ENCODE data around the gene CNTLN.

The CNTLN gene

DNA sequence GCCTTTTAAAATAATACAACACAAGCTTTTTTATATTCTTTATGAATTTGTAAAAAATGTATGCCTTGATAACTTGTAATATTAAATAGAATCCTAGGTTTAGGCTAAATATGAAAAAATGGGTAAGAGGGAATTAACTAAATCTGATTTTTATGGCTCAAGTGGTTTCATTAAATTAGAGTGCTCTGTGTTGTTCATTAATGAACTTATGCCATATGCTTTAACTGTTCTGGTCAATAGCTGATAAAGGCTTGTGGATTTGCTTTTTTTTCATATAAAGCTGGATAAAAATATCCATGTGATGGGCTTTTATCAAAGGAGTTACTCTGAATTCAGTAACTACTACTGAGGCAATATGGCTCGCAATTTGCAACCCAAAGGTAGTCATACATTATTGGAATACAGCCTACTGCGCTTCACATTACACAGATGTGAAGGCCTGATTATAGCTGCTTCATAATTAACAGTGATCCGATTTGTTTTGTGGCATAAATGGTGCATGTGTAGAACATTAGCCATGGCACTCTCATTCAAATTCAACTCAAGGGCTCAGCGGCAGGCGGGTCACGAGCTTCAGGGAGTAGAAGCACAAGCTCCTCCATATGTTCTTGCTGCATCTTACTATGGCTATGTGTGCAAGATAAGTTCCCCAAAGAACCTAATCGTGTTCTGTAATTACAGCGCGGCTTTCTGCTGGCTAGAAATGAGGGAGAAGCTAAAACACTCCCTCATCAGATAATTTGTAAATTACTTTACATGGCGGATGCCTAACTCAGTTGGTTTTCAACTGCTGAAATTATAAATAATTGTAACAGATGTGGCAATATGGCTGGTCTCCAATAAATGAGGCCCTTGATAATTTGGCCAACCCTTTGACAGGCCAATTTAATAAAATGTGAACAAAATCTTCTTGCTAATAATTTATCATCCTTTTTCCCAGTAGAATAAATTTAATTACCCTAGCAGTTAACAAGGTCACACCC lies 188.3 kb downstream of the CNTLN start:
- H3K27ac ChIP-seq (replicated peaks): no peak overlapping the region
- no peaks in the 10 kb centered on the region for H3K27me3 ChIP-seq (ENCODE audit: insufficient read depth, poor library complexity, severe bottlenecking)
- no peak overlapping the region for H3K4me3 ChIP-seq (replicated peaks; ENCODE audit: insufficient read depth, low read length)
- TF ChIP-seq, protein P1, sequence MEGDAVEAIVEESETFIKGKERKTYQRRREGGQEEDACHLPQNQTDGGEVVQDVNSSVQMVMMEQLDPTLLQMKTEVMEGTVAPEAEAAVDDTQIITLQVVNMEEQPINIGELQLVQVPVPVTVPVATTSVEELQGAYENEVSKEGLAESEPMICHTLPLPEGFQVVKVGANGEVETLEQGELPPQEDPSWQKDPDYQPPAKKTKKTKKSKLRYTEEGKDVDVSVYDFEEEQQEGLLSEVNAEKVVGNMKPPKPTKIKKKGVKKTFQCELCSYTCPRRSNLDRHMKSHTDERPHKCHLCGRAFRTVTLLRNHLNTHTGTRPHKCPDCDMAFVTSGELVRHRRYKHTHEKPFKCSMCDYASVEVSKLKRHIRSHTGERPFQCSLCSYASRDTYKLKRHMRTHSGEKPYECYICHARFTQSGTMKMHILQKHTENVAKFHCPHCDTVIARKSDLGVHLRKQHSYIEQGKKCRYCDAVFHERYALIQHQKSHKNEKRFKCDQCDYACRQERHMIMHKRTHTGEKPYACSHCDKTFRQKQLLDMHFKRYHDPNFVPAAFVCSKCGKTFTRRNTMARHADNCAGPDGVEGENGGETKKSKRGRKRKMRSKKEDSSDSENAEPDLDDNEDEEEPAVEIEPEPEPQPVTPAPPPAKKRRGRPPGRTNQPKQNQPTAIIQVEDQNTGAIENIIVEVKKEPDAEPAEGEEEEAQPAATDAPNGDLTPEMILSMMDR (IDR thresholded peaks at IDR 0.05; ENCODE audit: insufficient read depth, low read length): no peak
- TF ChIP-seq, protein P2, sequence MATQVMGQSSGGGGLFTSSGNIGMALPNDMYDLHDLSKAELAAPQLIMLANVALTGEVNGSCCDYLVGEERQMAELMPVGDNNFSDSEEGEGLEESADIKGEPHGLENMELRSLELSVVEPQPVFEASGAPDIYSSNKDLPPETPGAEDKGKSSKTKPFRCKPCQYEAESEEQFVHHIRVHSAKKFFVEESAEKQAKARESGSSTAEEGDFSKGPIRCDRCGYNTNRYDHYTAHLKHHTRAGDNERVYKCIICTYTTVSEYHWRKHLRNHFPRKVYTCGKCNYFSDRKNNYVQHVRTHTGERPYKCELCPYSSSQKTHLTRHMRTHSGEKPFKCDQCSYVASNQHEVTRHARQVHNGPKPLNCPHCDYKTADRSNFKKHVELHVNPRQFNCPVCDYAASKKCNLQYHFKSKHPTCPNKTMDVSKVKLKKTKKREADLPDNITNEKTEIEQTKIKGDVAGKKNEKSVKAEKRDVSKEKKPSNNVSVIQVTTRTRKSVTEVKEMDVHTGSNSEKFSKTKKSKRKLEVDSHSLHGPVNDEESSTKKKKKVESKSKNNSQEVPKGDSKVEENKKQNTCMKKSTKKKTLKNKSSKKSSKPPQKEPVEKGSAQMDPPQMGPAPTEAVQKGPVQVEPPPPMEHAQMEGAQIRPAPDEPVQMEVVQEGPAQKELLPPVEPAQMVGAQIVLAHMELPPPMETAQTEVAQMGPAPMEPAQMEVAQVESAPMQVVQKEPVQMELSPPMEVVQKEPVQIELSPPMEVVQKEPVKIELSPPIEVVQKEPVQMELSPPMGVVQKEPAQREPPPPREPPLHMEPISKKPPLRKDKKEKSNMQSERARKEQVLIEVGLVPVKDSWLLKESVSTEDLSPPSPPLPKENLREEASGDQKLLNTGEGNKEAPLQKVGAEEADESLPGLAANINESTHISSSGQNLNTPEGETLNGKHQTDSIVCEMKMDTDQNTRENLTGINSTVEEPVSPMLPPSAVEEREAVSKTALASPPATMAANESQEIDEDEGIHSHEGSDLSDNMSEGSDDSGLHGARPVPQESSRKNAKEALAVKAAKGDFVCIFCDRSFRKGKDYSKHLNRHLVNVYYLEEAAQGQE (IDR thresholded peaks at IDR 0.05; ENCODE audit: insufficient replicate concordance, low read depth): no peak
- no peak for TF ChIP-seq GABPA (IDR thresholded peaks at IDR 0.05; ENCODE audit: low read depth)
- TF ChIP-seq SPI1 (IDR thresholded peaks at IDR 0.05; ENCODE audit: borderline replicate concordance, low read depth): no peak
- TF ChIP-seq POLR2AphosphoS5 (IDR thresholded peaks at IDR 0.05; ENCODE audit: low read depth): no peak
- no peak for DNase-seq (ENCODE audit: low read depth in 1 of 2, low spot score in 1 of 2)

DNA sequence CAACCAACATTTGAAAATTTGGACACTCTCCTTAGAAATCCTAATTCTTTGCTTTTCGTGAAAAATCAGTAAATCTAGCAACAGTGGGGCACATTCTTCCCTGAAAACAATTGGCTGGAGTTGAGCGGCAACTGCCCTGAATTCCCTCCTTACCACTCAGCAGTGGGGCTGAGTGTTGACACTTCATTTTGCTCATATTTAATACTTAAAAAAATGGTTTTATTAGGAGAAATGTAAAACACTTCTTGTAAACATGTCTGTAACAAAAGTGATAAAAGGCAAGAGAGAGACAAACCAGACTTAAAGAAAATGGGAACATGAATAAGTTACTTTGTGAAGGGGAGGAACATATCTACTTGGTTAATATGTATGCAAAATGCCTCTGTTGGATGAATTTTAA lies 193.5 kb downstream of the CNTLN start:
- H3K27me3 ChIP-seq (ENCODE audit: insufficient read depth, poor library complexity, severe bottlenecking): no peaks in the 10 kb centered on the region
- DNase-seq (ENCODE audit: low read depth in 1 of 2, low spot score in 1 of 2): no peak
- H3K27ac ChIP-seq (replicated peaks): no peak overlapping the region
- no peak for TF ChIP-seq SPI1 (IDR thresholded peaks at IDR 0.05; ENCODE audit: borderline replicate concordance, low read depth)
- TF ChIP-seq, protein P2 (IDR thresholded peaks at IDR 0.05; ENCODE audit: insufficient replicate concordance, low read depth): no peak
- no peak for TF ChIP-seq GABPA (IDR thresholded peaks at IDR 0.05; ENCODE audit: low read depth)
- no peak for TF ChIP-seq POLR2AphosphoS5 (IDR thresholded peaks at IDR 0.05; ENCODE audit: low read depth)
- TF ChIP-seq, protein P1 (IDR thresholded peaks at IDR 0.05; ENCODE audit: insufficient read depth, low read length): no peak
- H3K4me3 ChIP-seq (replicated peaks; ENCODE audit: insufficient read depth, low read length): no peak overlapping the region

DNA sequence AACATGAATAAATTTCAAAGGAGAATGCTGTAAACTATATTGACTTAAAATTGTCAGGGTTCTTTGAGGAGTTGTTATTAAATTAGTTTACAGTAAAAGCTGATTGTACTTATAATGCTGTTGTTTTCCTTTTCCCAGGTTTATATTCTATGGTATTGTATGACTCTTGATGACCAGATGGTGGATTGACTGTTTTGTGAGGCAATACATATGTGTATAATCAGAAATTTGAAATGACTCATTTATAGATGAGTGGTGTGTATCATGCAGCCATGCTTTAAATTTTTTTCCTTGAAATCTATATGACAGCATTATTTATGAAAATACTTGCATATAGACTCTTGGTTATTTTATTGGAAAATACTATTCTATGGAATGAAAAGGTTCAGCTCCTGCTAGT lies 195.3 kb downstream of the CNTLN start:
- Histone ChIP-seq H3K27me3 (ENCODE audit: insufficient read depth, poor library complexity, severe bottlenecking) (no peaks in the 10 kb centered on the region), H3K27ac (replicated peaks) (no peak overlapping the region), H3K4me3 (replicated peaks; ENCODE audit: insufficient read depth, low read length) (no peak overlapping the region)
- no peak for DNase-seq (ENCODE audit: low read depth in 1 of 2, low spot score in 1 of 2)
- TF ChIP-seq SPI1 (IDR thresholded peaks at IDR 0.05; ENCODE audit: borderline replicate concordance, low read depth): no peak
- TF ChIP-seq, protein P1 (IDR thresholded peaks at IDR 0.05; ENCODE audit: insufficient read depth, low read length): no peak
- no peak for TF ChIP-seq POLR2AphosphoS5 (IDR thresholded peaks at IDR 0.05; ENCODE audit: low read depth)
- TF ChIP-seq, protein P2 (IDR thresholded peaks at IDR 0.05; ENCODE audit: insufficient replicate concordance, low read depth): no peak
- TF ChIP-seq GABPA (IDR thresholded peaks at IDR 0.05; ENCODE audit: low read depth): no peak
